ENCODE results near the gene FCHSD2.

Gene FCHSD2

DNA sequence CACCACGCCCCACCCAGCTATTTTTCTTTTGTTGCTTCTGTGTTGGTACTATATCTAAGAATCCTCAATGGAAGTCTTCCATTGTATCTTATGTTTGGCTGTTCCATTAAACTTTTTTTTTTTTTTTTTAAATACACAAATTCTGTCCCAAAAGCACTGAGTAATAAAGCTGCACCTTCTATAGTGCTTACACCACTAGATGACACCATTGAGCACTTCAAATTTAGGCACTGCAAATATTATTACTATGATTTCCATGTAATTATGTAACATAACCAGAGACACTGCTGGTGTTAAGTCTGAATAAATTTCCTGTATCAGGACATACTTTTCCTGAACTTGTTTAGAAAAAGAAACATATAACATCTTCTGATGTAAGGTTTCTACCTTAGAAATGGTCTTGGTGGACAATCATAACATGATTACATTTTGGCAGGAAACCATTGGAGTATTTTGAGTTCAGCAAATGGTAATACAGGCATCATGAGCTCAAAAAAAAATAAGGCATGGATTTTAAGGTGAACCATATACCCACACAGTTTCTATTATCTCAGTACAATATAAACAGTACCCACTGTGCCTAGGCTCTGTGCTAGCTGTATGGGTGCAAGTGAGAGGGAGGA is 217.4 kb downstream of the FCHSD2 start:
- no peaks in the 10 kb centered on the region for H3K9me3 ChIP-seq (ENCODE audit: low read length)
- no peak overlapping the region for H2AFZ ChIP-seq (ENCODE audit: low read length)
- no peak overlapping the region for H3K9ac ChIP-seq (ENCODE audit: low read length)
- no peaks in the 10 kb centered on the region for H3K4me1 ChIP-seq (ENCODE audit: insufficient read depth, low read length, severe bottlenecking)
- TF ChIP-seq, protein P1, sequence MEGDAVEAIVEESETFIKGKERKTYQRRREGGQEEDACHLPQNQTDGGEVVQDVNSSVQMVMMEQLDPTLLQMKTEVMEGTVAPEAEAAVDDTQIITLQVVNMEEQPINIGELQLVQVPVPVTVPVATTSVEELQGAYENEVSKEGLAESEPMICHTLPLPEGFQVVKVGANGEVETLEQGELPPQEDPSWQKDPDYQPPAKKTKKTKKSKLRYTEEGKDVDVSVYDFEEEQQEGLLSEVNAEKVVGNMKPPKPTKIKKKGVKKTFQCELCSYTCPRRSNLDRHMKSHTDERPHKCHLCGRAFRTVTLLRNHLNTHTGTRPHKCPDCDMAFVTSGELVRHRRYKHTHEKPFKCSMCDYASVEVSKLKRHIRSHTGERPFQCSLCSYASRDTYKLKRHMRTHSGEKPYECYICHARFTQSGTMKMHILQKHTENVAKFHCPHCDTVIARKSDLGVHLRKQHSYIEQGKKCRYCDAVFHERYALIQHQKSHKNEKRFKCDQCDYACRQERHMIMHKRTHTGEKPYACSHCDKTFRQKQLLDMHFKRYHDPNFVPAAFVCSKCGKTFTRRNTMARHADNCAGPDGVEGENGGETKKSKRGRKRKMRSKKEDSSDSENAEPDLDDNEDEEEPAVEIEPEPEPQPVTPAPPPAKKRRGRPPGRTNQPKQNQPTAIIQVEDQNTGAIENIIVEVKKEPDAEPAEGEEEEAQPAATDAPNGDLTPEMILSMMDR (IDR thresholded peaks at IDR 0.05; ENCODE audit: low read length): peak; percentile 58
- no peak for TF ChIP-seq EZH2 (IDR thresholded peaks at IDR 0.05; ENCODE audit: borderline replicate concordance, low read length)
- no peaks in the 10 kb centered on the region for H3F3A ChIP-seq (ENCODE audit: insufficient read depth, low read length)
- no peak overlapping the region for H3K4me3 ChIP-seq (ENCODE audit: low read depth, low read length, poor library complexity, severe bottlenecking)
- no peaks in the 10 kb centered on the region for H3K27me3 ChIP-seq (ENCODE audit: insufficient read depth, low read length)
- H3K4me2 ChIP-seq (ENCODE audit: low read length): no peak overlapping the region
- H3K27ac ChIP-seq (ENCODE audit: low read depth, low read length, poor library complexity, severe bottlenecking): no peak overlapping the region
- no peaks in the 10 kb centered on the region for H4K20me1 ChIP-seq (ENCODE audit: insufficient read depth, low read length)
- no peaks in the 10 kb centered on the region for H3K9me2 ChIP-seq (ENCODE audit: low read depth, low read length)
- peaks cover 30% of the 10 kb centered on the region for H3K36me3 ChIP-seq (ENCODE audit: insufficient read depth, low read length)
- no peaks in the 10 kb centered on the region for H3K79me2 ChIP-seq (ENCODE audit: insufficient read depth, low read length)

DNA sequence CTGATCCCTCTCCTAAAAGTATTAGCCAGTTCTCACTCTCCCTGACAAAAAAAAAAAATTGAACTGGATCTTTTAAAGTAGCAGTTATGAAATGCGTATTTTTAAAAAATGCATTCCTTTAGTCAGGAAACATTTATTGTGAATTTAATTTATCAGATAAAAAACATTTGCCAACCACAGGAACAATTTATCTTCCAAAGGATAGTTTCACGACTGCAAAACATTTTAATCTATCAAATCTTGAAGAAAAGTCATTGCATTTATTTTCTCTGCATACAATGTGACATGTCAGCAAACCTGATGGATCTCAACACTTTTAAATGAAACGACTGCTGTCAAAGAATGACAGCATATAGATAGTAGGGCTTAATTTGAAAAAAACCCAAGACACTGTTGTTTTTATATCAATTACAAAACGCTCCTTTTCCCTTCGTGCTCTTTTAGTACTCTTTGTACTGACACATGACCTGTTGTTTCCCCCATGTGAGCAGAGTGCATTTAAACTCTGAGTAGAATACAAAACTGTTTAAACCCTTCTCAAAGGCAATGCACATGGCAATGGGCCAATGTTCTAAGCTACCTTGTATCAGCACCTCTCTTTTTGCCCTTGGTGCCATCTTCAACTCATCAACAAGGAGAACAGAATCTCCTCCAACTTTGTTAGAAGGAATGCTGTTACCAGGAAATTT is 220.9 kb downstream of the FCHSD2 start:
- Histone ChIP-seq H3K9ac (ENCODE audit: low read length) (no peak overlapping the region), H3K4me1 (ENCODE audit: insufficient read depth, low read length, severe bottlenecking) (no peaks in the 10 kb centered on the region), H3K27me3 (ENCODE audit: insufficient read depth, low read length) (no peaks in the 10 kb centered on the region), H2AFZ (ENCODE audit: low read length) (no peak overlapping the region), H3K4me3 (ENCODE audit: low read depth, low read length, poor library complexity, severe bottlenecking) (no peak overlapping the region), H3K79me2 (ENCODE audit: insufficient read depth, low read length) (no peaks in the 10 kb centered on the region), H3K36me3 (ENCODE audit: insufficient read depth, low read length) (peaks cover 52% of the 10 kb centered on the region), H4K20me1 (ENCODE audit: insufficient read depth, low read length) (no peaks in the 10 kb centered on the region), H3K4me2 (ENCODE audit: low read length) (no peak overlapping the region), H3K27ac (ENCODE audit: low read depth, low read length, poor library complexity, severe bottlenecking) (no peak overlapping the region), H3K9me3 (ENCODE audit: low read length) (no peaks in the 10 kb centered on the region), H3K9me2 (ENCODE audit: low read depth, low read length) (no peaks in the 10 kb centered on the region), H3F3A (ENCODE audit: insufficient read depth, low read length) (no peaks in the 10 kb centered on the region)
- TF ChIP-seq EZH2 (IDR thresholded peaks at IDR 0.05; ENCODE audit: borderline replicate concordance, low read length): no peak
- TF ChIP-seq, protein P1 (IDR thresholded peaks at IDR 0.05; ENCODE audit: low read length): no peak

DNA sequence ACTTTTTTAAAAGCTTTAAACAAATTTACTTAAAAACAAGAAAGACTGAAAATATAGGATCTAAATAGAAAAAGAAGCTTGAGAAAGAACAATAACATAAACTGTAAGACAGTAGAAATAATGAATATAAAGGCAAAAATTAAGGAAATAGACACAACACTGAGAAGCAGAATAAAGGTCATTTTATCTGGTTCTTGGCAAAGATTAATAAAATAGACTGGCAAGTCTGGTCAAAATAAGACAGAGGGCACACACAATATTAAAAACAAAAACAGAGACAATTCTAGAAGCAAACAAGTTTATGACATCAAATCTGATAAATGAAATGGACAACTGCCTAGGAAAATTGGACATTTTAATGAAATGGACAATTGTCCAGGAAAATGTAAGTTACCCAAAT is 222.1 kb downstream of the FCHSD2 start:
- Histone ChIP-seq H3K9me2 (ENCODE audit: low read depth, low read length) (no peaks in the 10 kb centered on the region), H3K4me1 (ENCODE audit: insufficient read depth, low read length, severe bottlenecking) (no peaks in the 10 kb centered on the region), H2AFZ (ENCODE audit: low read length) (no peak overlapping the region), H3K9me3 (ENCODE audit: low read length) (no peaks in the 10 kb centered on the region), H4K20me1 (ENCODE audit: insufficient read depth, low read length) (no peaks in the 10 kb centered on the region), H3K9ac (ENCODE audit: low read length) (no peak overlapping the region), H3K79me2 (ENCODE audit: insufficient read depth, low read length) (no peaks in the 10 kb centered on the region), H3K4me2 (ENCODE audit: low read length) (no peak overlapping the region), H3K4me3 (ENCODE audit: low read depth, low read length, poor library complexity, severe bottlenecking) (no peak overlapping the region), H3K27ac (ENCODE audit: low read depth, low read length, poor library complexity, severe bottlenecking) (no peak overlapping the region), H3K27me3 (ENCODE audit: insufficient read depth, low read length) (no peaks in the 10 kb centered on the region), H3F3A (ENCODE audit: insufficient read depth, low read length) (no peaks in the 10 kb centered on the region), H3K36me3 (ENCODE audit: insufficient read depth, low read length) (peaks cover 52% of the 10 kb centered on the region)
- TF ChIP-seq EZH2 (IDR thresholded peaks at IDR 0.05; ENCODE audit: borderline replicate concordance, low read length): no peak

Measured in OCI-LY1 (cell line).